WI38 (cell line): ENCODE results near the gene CRISP1.
"Not testable (repeated sequence)": the region's sequence is repeated elsewhere in the genome, so short reads cannot be mapped to it uniquely, and the experiment has no call there.

Experiments
- H3K4me3 ChIP-seq: 2 replicates; pipeline ENCODE4 v1.5.1; 2011; ENCODE audit warnings: low read depth, mild to moderate bottlenecking, control low read depth, low read length
- TF ChIP-seq, protein P1 (sequence below): IDR thresholded peaks from 2 replicates; pipeline ENCODE4 v1.5.1; 2012; ENCODE audit warnings: low read depth, mild to moderate bottlenecking, control low read depth, low read length

The CRISP1 gene

DNA sequence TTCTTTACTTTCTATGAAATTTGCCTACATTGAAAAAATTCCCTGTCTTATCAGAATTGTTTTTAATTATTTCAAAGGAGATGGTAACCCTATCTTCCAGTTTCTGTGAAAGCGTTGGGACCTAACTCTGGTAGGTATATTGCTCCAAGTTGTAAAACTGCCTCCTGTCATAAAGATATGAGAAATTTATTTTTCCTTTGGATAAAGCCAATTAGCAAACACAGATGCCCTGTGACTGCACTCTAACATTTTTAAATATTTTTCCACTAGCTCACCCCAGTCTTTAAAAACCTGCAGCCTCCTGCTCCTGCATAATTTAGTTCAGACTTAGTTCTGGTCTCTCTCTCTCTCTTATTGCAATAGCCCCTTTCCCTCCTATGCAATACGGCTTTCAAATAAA, 39.0 kb upstream of the CRISP1 start:
- H3K4me3 ChIP-seq = no peak overlapping the region
- TF ChIP-seq, protein P1, sequence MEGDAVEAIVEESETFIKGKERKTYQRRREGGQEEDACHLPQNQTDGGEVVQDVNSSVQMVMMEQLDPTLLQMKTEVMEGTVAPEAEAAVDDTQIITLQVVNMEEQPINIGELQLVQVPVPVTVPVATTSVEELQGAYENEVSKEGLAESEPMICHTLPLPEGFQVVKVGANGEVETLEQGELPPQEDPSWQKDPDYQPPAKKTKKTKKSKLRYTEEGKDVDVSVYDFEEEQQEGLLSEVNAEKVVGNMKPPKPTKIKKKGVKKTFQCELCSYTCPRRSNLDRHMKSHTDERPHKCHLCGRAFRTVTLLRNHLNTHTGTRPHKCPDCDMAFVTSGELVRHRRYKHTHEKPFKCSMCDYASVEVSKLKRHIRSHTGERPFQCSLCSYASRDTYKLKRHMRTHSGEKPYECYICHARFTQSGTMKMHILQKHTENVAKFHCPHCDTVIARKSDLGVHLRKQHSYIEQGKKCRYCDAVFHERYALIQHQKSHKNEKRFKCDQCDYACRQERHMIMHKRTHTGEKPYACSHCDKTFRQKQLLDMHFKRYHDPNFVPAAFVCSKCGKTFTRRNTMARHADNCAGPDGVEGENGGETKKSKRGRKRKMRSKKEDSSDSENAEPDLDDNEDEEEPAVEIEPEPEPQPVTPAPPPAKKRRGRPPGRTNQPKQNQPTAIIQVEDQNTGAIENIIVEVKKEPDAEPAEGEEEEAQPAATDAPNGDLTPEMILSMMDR = no peak

DNA sequence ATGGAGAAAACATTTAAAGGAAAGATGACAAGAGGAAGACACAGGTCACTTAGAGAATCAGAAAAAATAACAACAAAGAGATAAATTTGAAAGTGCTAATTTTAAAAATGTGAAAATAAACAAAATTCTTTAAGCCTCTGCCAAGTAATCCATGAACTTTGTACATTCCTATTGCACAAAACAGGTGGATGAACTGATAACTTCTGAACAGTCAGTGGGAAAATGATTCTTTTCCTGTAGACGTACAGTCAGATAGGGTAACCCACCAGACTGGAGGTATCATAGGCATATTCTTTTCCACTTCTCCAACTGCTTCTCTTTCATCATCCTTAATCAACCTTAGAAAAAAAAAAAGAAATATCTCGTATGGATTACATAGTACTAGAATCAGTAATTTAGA, 36.5 kb upstream of the CRISP1 start:
- H3K4me3 ChIP-seq = no peak overlapping the region
- TF ChIP-seq, protein P1 = no peak

DNA sequence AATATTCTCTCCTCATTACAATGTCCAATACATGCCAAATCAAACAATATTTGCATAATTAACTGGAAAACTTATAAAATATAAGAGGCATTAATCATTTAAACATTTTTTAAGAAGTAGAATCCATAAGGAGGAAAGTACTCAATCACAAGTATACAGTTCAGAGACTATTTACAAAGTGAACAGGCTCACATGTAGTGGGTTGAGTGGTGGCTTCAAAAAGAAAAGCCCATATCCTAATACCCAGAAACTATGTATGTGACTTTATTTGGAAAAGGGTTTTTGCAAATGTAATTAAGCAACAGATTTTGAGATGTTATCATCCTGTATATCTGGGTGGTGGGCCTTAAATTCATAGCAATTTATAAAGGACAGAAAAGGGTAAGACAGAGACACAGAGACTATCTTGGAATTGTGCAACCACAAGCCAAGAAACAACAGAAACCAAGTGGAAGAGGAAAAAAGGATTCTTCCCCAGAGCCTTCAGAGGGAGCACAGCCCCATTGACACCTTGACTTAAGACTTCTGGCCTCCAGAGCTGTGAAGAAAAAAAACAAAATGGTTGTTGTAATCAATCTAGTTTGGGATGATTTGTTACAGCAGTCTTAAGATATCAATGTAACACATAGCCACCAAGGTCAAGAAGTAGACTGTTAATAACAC, 32.7 kb upstream of the CRISP1 start:
- H3K4me3 ChIP-seq = no peak overlapping the region
- TF ChIP-seq, protein P1 = no peak

DNA sequence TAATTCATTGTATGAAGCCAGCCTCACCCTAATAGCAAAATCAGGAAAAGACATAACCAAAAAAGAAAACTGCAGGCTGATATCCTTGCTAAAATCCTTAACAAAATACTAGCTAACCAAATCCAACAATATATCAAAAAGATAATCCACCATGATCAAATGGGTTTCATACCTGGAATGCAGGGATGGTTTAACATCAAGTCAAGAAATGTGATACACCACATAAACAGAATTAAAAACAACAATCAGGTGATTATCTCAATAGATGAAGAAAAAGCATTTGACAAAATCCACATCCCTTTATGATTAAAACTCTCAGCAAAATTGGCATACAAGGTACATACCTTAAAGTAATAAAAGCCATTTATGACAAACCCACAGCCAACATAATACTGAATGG, 29.2 kb upstream of the CRISP1 start:
- H3K4me3 ChIP-seq = not testable (repeated sequence)

DNA sequence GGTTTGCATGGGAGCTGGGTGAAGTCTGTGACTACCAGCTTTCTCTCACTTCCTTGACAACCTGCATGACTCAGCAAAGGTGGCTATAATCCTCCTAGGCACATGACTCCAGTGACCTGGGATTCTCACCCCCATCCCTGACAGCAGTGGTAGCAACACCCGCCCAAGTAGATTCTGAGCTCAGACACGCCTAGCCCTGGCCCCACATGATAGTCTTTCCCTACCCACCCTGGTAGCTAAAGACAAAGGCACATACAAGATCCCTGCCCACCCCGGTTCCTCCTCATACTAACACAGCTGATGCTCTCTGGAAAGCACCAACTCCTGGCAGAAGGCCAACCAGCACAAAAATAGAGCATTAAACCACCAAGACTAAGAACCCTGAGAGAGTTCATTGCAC, 25.9 kb upstream of the CRISP1 start:
- no peak overlapping the region for H3K4me3 ChIP-seq
- TF ChIP-seq, protein P1 = no peak

DNA sequence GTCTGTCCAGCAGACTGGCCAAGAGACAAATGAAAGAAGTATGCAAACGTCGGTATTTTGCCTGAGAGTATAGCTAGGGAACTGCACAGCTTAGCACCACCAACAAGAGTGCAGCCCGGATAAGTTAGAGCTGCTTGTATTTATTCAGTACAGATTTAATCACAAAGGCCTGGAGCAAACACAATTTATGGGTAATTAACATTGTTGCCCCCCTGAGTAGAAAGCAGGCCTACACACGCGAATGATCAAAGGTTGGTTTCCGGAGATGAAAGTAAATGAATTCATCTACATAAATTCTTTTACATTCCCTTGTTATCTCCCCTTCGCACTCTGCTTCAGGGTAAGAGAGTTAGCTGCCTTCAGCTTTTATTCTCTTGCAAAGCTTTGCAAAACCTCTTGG, 24.7 kb upstream of the CRISP1 start:
- H3K4me3 ChIP-seq = no peak overlapping the region
- TF ChIP-seq, protein P1 = no peak

DNA sequence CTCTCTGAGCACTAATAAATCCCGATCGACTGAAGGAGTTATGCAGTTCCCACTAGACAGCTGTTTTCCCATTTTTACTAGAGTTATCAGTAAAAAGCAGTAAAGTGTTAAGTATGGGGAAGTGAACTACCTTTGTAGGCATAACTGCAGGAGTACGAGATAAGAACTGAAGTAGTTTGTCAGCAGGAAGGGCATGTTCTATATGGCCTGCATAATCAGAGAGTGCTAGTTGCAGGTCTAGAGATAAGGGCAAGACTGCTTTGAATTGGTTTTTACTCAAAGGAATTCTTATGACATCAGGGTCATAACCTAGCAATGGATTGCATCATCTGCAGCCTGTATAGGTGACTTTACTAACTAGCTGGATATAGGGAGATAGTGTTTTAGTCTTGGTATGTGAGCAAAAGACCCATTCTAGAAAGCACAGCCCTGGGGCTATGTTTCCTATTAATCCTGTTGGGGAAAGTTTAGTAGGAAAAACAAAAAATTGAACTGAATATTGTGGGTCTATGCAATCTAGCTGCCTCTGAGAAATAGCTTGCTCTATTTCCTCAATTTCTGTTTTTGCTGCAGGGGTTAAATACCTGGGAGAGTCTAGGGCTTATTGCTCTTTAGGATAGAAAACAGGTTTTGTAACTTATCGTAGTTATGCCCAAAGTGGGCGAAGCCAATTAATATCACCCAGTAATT, 22.6 kb upstream of the CRISP1 start:
- no peak overlapping the region for H3K4me3 ChIP-seq
- TF ChIP-seq, protein P1 = no peak
